GM04504 (cell line): ENCODE measurements around the gene DAP.
"Not testable (repeated sequence)": the region's sequence is repeated elsewhere in the genome, so short reads cannot be mapped to it uniquely, and the experiment has no call there.

ENCODE experiments used
- DNase-seq: peaks from one replicate; pipeline ENCODE4 v3.0.0-alpha.2; 2012; ENCODE audit warnings: low read depth

Gene DAP

GRCh38 chr5:10671041-10672008 lies 89.7 kb downstream of the DAP start:
- DNase-seq: peak; percentile 25

DNA sequence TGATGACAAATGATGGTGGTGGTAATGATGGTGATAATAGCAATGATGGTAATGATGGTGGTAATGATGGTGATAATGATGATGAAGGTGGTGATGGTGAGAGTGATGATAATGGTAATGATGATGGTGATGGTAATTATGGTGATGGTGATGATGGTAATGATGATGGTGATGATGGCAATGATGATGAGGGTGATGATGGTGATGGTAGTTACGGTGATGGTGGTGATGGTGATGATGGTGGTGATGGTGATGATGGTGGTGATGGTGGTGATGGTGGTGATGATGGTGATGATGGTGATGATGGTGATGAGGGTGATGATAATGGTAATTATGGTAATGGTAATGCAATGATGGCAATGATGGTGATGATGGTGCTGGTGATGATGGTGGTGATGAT lies 91.1 kb downstream of the DAP start:
- no peak for DNase-seq

DNA sequence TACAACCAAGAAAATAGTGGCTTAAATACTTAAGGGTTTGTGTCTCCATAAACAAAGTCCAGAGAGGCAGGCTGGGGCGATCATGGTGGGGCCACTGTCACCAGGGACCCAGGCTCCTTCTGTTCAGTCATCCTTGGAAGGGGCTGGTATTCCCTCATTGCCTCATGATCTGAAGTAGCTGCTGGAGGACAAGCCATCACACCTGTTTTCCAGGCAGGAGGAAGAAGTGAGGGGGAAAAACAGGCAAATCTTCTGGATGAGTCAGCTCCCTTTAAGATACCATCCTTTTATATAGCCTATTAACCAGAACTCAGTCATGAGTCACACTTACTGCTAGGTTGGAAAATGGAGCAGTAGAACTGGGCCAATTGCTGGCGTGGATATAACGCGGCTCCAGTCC lies 92.3 kb downstream of the DAP start:
- DNase-seq: no peak

DNA sequence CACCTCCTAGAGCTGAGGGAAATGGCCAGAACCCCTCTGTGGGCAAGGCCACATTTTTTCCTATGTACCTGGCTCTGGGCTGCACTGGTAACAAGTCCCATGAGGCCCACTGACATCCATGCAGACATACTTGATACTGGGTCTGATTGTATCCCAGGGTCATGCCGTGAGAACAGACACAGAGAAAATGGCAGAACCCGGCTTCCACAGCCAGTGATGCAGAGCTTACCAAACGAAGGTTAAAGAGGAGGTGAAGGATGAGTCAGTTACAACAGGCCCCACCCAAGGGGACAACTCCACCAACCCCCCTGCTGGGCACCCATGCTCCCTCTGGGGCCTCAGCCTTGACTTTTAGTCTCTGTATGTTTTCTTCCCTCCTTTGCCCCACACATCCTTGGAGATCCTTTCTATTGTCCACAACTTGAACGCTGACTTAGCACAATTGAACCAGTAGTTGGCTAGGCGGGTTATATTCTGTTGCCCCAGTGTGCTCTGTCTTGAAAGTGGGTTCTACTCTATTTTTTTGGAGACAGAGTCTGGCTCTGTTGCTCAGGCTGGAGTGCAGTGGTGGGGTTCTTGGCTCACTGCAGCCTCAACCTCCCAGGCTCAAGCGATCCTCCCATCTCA lies 93.5 kb downstream of the DAP start:
- DNase-seq: no peak

DNA sequence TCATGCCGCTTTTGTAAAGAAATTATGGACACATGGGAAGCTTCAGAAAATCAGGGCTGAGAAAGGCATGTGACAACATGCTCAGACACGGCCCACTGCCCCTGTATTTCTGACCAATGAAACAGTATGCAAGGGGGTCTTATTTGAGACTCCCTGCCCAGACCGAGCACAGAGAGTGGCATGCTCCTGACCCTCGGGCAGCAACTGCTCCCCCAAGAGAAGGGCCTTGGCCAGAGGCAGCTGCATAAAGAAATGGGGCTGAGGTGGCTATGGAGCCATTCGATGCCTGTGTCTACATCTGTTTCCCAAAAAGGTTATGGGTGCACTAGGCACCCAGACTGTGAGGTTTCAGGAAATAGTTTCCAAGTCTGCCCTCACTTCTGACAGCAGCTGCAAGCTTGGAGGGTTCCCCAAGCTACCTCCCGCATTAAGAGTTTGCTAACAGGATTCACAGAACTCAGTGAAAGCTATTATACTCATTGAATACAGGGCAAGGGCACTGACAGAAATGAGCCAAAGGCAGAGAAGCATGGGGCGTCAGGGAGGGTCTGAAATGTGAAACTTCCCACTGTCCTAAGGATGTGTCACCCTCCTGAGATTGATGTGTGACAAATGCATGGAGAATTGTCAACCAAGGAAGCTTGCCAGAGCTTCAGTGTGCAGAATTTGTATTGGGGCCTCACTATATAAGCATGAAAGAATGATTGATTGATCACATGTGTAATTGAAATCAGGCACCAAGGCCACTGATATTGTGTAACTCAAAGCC lies 94.3 kb downstream of the DAP start:
- DNase-seq: no peak

- DNase-seq: no peak
Observed at GRCh38 chr5:10665799-10666198, 95.2 kb downstream of the DAP start.

DNA sequence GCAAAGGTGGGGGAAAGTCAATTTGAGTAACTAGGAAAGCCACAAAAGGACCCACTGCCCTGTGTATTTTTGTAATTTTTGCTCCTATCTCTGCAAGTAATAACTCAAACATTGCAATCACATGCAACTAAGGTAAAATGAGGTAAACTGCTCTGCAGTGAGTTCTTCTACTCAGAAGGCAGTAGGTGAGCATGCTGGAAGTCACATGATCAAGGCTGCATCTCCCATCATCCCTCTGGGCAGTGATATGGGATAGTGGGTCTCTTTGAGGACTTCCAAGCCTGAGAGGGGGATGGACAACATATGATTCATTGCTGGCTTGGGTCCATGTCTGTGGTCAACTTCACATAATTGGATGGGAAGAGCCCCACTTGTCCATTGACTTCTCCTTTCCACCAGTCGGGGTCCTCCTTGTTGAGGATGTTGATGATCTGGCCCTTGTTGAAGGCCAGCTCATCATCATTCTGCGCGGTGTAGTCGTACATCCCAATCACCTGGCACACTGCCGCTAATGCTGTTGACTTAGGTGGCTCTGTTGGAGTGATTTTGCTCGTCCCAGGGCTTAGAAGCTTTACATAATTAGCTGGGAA lies 96.8 kb downstream of the DAP start:
- not testable (repeated sequence) for DNase-seq

DNA sequence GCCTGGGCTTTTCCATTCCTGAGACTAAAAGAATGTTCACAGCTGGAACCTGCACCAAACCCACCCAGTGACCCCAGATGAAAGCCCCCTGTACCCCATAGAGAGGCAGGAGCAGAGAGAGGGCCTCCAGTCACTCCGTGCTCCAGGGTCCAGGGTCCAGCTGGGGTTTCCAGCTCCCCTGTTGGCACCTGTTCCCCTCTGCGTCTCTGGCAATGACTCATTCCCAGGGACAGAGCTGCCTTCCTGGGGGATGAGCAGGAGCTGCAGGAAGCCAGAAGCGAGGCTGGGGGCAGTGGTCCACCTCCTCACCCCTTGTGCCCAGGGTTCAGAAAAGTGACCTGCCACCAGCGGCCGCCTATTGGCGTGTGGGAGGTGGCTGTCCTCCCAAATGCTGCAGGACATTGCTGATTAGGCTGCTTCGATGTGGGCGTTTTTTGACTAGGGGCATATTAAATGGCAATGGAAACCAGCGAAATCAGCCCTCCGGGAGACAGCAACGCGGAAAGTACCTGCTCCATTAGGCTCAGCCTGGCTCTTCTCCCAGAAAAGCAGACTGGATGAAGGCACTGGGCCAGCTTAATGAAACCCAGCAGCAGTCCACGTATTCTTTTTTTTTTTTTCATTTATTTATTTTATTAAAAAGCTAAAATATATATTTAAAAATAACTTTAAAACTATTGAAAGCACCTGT lies 97.4 kb downstream of the DAP start:
- no peak for DNase-seq

- DNase-seq: no peak
Observed at GRCh38 chr5:10662661-10663488, 98.2 kb downstream of the DAP start.

- no peak for DNase-seq
Observed at GRCh38 chr5:10662083-10662482, 99.0 kb downstream of the DAP start.

- DNase-seq: no peak
Observed at GRCh38 chr5:10661401-10661800, 99.6 kb downstream of the DAP start.

DNA sequence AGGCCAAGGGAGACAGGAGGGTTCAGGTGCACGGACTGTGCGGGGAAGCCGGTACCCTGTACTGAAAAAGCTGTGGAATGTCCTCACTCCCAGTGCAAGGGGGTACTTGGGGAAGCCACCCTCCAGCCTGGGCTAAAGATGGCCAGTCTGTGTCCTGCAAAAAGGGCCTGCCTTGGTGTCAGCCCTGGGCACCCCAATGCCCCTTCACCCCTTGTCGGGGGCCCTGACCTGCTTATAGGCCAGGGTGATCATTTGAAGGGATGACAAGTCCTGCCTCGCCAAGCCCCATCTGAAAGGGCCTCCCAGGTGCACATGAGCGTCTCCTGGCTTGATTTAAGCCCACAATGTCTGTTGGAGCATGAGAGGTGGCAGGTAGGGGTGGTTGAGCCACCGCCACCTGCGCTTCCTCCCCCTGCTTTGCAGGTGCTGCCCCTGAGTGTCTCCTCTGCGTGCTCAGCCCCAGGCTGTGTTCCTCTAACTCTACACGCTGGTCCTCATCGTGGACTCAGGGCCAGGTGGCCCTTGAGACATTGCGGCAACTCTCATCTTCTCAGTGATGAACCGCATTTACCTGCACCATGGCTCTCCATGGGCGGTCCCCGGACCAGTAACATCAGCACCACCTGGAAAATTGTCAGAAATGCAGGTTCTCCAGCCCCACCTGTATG lies 100.2 kb downstream of the DAP start:
- DNase-seq: no peak

DNA sequence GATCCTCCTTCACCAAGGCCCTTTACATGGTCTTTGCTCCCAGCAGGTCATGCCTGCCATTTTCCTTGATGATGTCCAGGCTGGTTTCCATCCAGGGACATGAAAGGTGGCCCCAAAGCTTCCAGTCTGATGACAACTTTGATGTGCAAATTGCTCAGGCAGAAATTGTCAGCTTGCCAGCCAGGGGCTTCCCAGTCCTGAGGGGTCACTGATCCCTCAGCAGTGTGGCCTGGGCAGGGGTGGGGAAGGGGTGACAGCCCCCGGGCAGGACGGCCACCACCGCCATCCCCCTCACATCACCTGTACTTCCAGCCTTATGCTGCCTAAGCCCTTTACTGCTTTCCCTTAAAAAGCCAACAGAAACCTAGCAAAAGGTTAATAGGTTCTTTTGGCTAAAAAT lies 100.9 kb downstream of the DAP start:
- no peak for DNase-seq

- DNase-seq: no peak
Observed at GRCh38 chr5:10658265-10658664, 102.8 kb downstream of the DAP start.

GRCh38 chr5:10655972-10656830 lies 104.8 kb downstream of the DAP start:
- DNase-seq: no peak

DNA sequence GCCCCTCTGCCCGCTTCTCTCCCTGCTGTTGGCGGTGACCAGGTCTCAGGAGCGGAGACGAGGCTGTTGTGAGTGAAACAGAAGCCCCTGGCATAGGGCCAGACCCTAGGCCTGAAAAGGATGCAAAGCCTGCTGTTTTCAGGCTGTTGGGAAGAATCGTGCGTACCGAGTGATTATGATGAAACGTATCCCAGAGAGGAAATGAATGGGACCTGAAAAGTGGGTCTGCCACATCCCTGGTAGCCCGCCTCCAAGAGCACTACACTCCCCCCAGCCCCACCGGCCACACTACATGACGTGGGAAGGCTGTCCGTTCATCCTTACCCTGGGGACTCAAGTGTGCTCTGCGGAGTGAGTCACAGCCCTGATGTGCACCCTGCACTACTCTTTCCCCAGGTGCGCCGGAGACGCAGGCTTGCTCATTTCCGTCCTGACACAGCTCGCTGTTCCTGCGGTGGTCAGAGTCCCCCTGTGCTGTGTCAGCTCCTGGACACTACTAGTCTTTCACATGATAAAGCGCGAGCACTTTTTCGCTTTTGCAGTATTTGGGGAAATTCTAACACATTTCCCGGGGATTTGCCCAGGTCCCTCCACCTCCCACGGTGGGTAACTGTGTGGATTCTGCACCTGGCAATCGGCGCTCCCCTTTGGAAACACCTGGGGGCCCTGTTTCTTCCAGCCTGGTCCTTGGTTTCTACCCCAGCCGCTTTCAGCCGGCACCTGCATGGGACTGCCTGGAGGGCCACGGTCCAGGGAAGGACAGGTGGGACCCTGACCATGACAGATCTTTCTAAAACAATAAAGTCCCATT lies 105.7 kb downstream of the DAP start:
- no peak for DNase-seq

GRCh38 chr5:10654566-10654965 lies 106.5 kb downstream of the DAP start:
- no peak for DNase-seq

- no peak for DNase-seq
Observed at GRCh38 chr5:10653751-10654400, 107.2 kb downstream of the DAP start.
